HepG2 (cell line): Measurements from ENCODE around the gene KHK. TPM values are rescaled to one million over a fixed set of nuclear protein-coding genes. Genes with fewer than 3 reads are reported as not detected.

Experiments used
- JUNB ChIP-seq: sonication (generic); formaldehyde crosslinking; IDR thresholded peaks from 2 replicates; pipeline ENCODE4 v1.8.0; 2022; ENCODE audit warnings: missing genetic modification reagents, mild to moderate bottlenecking, borderline replicate concordance
- MED13 ChIP-seq: sonication (generic); formaldehyde crosslinking; IDR thresholded peaks from 2 replicates; pipeline ENCODE4 v1.5.0; 2020; ENCODE audit warnings: missing genetic modification reagents
- NR1H2 ChIP-seq: sonication (generic); formaldehyde crosslinking; IDR thresholded peaks from 2 replicates; pipeline ENCODE4 v1.8.1; 2022; ENCODE audit warnings: low read depth, missing genetic modification reagents, borderline replicate concordance
- PAF1 ChIP-seq: IDR thresholded peaks from 2 replicates; pipeline ENCODE4 v1.6.1; 2016; ENCODE audit warnings: missing genetic modification reagents, missing compliant biosample characterization
- SNRNP70 ChIP-seq: fragments of 200-400 bp; formaldehyde crosslinking; IDR thresholded peaks from 2 replicates; pipeline ENCODE4 v1.6.1; 2017; ENCODE audit warnings: mild to moderate bottlenecking, low read depth, low read length, moderate library complexity
- ZNF17 ChIP-seq: sonication (generic); formaldehyde crosslinking; IDR thresholded peaks from 2 replicates; pipeline ENCODE4 v1.5.0; 2020; ENCODE audit warnings: mild to moderate bottlenecking, missing genetic modification reagents
- ZNF264 ChIP-seq: sonication (generic); formaldehyde crosslinking; IDR thresholded peaks from 2 replicates; pipeline ENCODE4 v1.4.0; 2020; ENCODE audit warnings: missing genetic modification reagents
- ZNF317 ChIP-seq: sonication (generic); formaldehyde crosslinking; IDR thresholded peaks from 2 replicates; pipeline ENCODE4 v1.5.0; 2020; ENCODE audit warnings: mild to moderate bottlenecking, missing genetic modification reagents
- ZNF33B ChIP-seq: sonication (generic); formaldehyde crosslinking; IDR thresholded peaks from 2 replicates; pipeline ENCODE4 v1.5.1; 2020; ENCODE audit warnings: mild to moderate bottlenecking, missing genetic modification reagents
- ZNF383 ChIP-seq: sonication (generic); formaldehyde crosslinking; IDR thresholded peaks from 2 replicates; pipeline ENCODE4 v1.4.0; 2020; ENCODE audit warnings: missing genetic modification reagents, mild to moderate bottlenecking, borderline replicate concordance
- ZNF510 ChIP-seq: sonication (generic); formaldehyde crosslinking; IDR thresholded peaks from 2 replicates; pipeline ENCODE4 v1.4.0; 2020; ENCODE audit warnings: low read depth, mild to moderate bottlenecking, missing genetic modification reagents
- ZNF607 ChIP-seq: sonication (generic); formaldehyde crosslinking; IDR thresholded peaks from 2 replicates; pipeline ENCODE4 v1.5.1; 2020; ENCODE audit warnings: missing genetic modification reagents, mild to moderate bottlenecking, borderline replicate concordance
- ZNF672 ChIP-seq: sonication (generic); formaldehyde crosslinking; IDR thresholded peaks from 2 replicates; pipeline ENCODE4 v1.8.1; 2022; ENCODE audit warnings: missing genetic modification reagents
- polyA plus RNA-seq, 8 experiments: library from polyadenylated mRNA; depleted of rRNA in 3 of 8; stranded (reverse) in 7 of 8; unstranded in 1 of 8; fragments of >200 nt; fragmentation: Illumina TruSeq in 4 of 8; extraction: Trizol in 4 of 8; gene quantifications; 2 replicates each; pipeline versions ENCODE4 v1.2.1 to v1.2.3, GENCODE V29; 2011 to 2016; ENCODE audit warnings: low read depth in 4 of 8, missing spikeins in 1 of 8, mixed read lengths in 1 of 8; ENCODE audit not compliant: insufficient read depth in 1 of 8
- total RNA-seq, 5 experiments: library from RNA; depleted of rRNA; stranded (reverse); fragments of >200 nt; fragmentation: Illumina TruSeq; extraction: Trizol; gene quantifications; 2 replicates each; pipeline ENCODE4 v1.2.3, GENCODE V29; 2016; ENCODE audit warnings: low read depth in 1 of 5
- TF ChIP-seq, protein P1 (sequence below): sonication (generic); formaldehyde crosslinking; conservative IDR thresholded peaks from 2 replicates; pipeline ENCODE4 v1.4.0; 2020; ENCODE audit warnings: missing genetic modification reagents
- TF ChIP-seq, protein P2 (sequence below): sonication (generic); formaldehyde crosslinking; IDR thresholded peaks from 2 replicates; pipeline ENCODE4 v1.5.0; 2020; ENCODE audit warnings: mild to moderate bottlenecking, missing genetic modification reagents
- TF ChIP-seq, protein P3 (sequence below): sonication (generic); formaldehyde crosslinking; IDR thresholded peaks from 2 replicates; pipeline ENCODE4 v1.5.1; 2020; ENCODE audit warnings: missing genetic modification reagents, mild to moderate bottlenecking, borderline replicate concordance
- TF ChIP-seq, protein P4 (sequence below): sonication (generic); formaldehyde crosslinking; IDR thresholded peaks from 2 replicates; pipeline ENCODE4 v1.9.0; 2022; ENCODE audit warnings: missing genetic modification reagents, mild to moderate bottlenecking, borderline replicate concordance
- TF ChIP-seq, protein P5 (sequence below): sonication (generic); formaldehyde crosslinking; IDR thresholded peaks from 2 replicates; pipeline ENCODE4 v1.8.0; 2022; ENCODE audit warnings: mild to moderate bottlenecking, missing genetic modification reagents

The KHK gene
- total and polyA plus RNA-seq, 2 of the 13 experiments (the other 11 are each of a cell fraction or from before 2014, with no cell fraction given): 40.9 to 99.2 TPM

DNA sequence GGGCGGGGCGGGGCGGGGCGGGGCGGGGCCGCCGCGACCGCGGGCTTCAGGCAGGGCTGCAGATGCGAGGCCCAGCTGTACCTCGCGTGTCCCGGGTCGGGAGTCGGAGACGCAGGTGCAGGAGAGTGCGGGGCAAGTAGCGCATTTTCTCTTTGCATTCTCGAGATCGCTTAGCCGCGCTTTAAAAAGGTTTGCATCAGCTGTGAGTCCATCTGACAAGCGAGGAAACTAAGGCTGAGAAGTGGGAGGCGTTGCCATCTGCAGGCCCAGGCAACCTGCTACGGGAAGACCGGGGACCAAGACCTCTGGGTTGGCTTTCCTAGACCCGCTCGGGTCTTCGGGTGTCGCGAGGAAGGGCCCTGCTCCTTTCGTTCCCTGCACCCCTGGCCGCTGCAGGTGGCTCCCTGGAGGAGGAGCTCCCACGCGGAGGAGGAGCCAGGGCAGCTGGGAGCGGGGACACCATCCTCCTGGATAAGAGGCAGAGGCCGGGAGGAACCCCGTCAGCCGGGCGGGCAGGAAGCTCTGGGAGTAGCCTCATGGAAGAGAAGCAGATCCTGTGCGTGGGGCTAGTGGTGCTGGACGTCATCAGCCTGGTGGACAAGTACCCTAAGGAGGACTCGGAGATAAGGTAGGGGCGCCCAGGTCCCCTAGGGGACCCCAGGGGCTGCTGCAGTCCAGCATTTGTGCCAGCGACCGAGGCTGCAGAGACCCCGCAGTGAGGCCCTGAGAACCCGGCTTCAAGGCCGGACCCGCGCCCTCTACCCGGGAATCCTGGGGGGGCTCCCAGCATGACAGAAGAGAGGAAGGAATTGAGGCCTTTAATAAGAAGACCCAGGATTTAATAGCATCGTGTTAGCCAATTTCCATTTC is at the start of gene KHK (continued):
- TF ChIP-seq, protein P1, sequence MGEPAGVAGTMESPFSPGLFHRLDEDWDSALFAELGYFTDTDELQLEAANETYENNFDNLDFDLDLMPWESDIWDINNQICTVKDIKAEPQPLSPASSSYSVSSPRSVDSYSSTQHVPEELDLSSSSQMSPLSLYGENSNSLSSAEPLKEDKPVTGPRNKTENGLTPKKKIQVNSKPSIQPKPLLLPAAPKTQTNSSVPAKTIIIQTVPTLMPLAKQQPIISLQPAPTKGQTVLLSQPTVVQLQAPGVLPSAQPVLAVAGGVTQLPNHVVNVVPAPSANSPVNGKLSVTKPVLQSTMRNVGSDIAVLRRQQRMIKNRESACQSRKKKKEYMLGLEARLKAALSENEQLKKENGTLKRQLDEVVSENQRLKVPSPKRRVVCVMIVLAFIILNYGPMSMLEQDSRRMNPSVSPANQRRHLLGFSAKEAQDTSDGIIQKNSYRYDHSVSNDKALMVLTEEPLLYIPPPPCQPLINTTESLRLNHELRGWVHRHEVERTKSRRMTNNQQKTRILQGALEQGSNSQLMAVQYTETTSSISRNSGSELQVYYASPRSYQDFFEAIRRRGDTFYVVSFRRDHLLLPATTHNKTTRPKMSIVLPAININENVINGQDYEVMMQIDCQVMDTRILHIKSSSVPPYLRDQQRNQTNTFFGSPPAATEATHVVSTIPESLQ (CRISPR knock-in tag): 0 out of 2 replicates have a peak, but pooled peaks have one; percentile 17
- TF ChIP-seq SNRNP70 (no peak), ZNF317 (CRISPR knock-in tag) (peak; percentile 76; the same call in 1 of the 2 replicates), ZNF383 (no peak), ZNF264 (CRISPR knock-in tag) (no peak; the same call in 1 of the 2 replicates), PAF1 (CRISPR knock-in tag) (no peak), JUNB (CRISPR knock-in tag) (no peak), ZNF17 (CRISPR knock-in tag) (no peak), MED13 (CRISPR knock-in tag) (peak; percentile 21; the same call in 1 of the 2 replicates), ZNF33B (CRISPR knock-in tag) (0 out of 2 replicates have a peak, but pooled peaks have one; percentile 27), ZNF607 (peak; percentile 12; the same call in 1 of the 2 replicates), ZNF672 (no peak), NR1H2 (CRISPR knock-in tag) (no peak), ZNF510 (CRISPR knock-in tag) (no peak; the same call in 1 of the 2 replicates)
- TF ChIP-seq, protein P2, sequence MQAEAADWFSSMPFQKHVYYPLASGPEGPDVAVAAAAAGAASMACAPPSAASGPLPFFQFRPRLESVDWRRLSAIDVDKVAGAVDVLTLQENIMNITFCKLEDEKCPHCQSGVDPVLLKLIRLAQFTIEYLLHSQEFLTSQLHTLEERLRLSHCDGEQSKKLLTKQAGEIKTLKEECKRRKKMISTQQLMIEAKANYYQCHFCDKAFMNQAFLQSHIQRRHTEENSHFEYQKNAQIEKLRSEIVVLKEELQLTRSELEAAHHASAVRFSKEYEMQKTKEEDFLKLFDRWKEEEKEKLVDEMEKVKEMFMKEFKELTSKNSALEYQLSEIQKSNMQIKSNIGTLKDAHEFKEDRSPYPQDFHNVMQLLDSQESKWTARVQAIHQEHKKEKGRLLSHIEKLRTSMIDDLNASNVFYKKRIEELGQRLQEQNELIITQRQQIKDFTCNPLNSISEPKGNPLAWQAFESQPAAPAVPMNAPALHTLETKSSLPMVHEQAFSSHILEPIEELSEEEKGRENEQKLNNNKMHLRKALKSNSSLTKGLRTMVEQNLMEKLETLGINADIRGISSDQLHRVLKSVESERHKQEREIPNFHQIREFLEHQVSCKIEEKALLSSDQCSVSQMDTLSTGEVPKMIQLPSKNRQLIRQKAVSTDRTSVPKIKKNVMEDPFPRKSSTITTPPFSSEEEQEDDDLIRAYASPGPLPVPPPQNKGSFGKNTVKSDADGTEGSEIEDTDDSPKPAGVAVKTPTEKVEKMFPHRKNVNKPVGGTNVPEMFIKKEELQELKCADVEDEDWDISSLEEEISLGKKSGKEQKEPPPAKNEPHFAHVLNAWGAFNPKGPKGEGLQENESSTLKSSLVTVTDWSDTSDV (CRISPR knock-in tag): no peak
- TF ChIP-seq, protein P3, sequence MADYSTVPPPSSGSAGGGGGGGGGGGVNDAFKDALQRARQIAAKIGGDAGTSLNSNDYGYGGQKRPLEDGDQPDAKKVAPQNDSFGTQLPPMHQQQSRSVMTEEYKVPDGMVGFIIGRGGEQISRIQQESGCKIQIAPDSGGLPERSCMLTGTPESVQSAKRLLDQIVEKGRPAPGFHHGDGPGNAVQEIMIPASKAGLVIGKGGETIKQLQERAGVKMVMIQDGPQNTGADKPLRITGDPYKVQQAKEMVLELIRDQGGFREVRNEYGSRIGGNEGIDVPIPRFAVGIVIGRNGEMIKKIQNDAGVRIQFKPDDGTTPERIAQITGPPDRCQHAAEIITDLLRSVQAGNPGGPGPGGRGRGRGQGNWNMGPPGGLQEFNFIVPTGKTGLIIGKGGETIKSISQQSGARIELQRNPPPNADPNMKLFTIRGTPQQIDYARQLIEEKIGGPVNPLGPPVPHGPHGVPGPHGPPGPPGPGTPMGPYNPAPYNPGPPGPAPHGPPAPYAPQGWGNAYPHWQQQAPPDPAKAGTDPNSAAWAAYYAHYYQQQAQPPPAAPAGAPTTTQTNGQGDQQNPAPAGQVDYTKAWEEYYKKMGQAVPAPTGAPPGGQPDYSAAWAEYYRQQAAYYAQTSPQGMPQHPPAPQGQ (CRISPR knock-in tag): no peak
- TF ChIP-seq, protein P4, sequence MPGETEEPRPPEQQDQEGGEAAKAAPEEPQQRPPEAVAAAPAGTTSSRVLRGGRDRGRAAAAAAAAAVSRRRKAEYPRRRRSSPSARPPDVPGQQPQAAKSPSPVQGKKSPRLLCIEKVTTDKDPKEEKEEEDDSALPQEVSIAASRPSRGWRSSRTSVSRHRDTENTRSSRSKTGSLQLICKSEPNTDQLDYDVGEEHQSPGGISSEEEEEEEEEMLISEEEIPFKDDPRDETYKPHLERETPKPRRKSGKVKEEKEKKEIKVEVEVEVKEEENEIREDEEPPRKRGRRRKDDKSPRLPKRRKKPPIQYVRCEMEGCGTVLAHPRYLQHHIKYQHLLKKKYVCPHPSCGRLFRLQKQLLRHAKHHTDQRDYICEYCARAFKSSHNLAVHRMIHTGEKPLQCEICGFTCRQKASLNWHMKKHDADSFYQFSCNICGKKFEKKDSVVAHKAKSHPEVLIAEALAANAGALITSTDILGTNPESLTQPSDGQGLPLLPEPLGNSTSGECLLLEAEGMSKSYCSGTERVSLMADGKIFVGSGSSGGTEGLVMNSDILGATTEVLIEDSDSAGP (CRISPR knock-in tag): peak; percentile 73; the same call in 1 of the 2 replicates
- TF ChIP-seq, protein P5, sequence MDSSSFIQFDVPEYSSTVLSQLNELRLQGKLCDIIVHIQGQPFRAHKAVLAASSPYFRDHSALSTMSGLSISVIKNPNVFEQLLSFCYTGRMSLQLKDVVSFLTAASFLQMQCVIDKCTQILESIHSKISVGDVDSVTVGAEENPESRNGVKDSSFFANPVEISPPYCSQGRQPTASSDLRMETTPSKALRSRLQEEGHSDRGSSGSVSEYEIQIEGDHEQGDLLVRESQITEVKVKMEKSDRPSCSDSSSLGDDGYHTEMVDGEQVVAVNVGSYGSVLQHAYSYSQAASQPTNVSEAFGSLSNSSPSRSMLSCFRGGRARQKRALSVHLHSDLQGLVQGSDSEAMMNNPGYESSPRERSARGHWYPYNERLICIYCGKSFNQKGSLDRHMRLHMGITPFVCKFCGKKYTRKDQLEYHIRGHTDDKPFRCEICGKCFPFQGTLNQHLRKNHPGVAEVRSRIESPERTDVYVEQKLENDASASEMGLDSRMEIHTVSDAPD: no peak
